OCI-LY1 (cell line): ENCODE results near the gene ASB16.

ENCODE experiments used
- H2AFZ ChIP-seq: fragments of 200-600 bp; sonication (generic), shearing (Covaris generic); 2 replicates; pipeline ENCODE4 v1.6.0; 2014; ENCODE audit warnings: antibody characterized with exemption, mild to moderate bottlenecking, low read length
- H3F3A ChIP-seq: fragments of 200-600 bp; sonication (generic), shearing (Covaris generic); 2 replicates; pipeline ENCODE4 v1.6.0; 2014; ENCODE audit warnings: mild to moderate bottlenecking, antibody characterized with exemption, low read length, moderate library complexity; ENCODE audit not compliant: insufficient read depth
- H3K27ac ChIP-seq: fragments of 200-600 bp; sonication (generic); 2 replicates; pipeline ENCODE4 v1.5.1; 2014; ENCODE audit warnings: low read length, mixed run types, mild to moderate bottlenecking, low read depth; ENCODE audit not compliant: poor library complexity, severe bottlenecking
- H3K27me3 ChIP-seq: fragments of 200-600 bp; sonication (generic); 2 replicates; pipeline ENCODE4 v1.6.0; 2014; ENCODE audit warnings: antibody characterized with exemption, mild to moderate bottlenecking, low read length, moderate library complexity; ENCODE audit not compliant: insufficient read depth
- H3K36me3 ChIP-seq: fragments of 200-600 bp; sonication (generic); 2 replicates; pipeline ENCODE4 v1.6.1; 2014; ENCODE audit warnings: mild to moderate bottlenecking, antibody characterized with exemption, low read length, moderate library complexity, mixed read lengths; ENCODE audit not compliant: insufficient read depth
- H3K4me1 ChIP-seq: fragments of 200-600 bp; sonication (generic); 2 replicates; pipeline ENCODE4 v1.5.1; 2014; ENCODE audit warnings: mild to moderate bottlenecking, low read length, moderate library complexity; ENCODE audit not compliant: insufficient read depth, severe bottlenecking
- H3K4me2 ChIP-seq: fragments of 200-600 bp; sonication (generic), shearing (Covaris generic); 2 replicates; pipeline ENCODE4 v1.6.1; 2014; ENCODE audit warnings: low read length
- H3K4me3 ChIP-seq: fragments of 200-600 bp; sonication (generic); 2 replicates; pipeline ENCODE4 v1.5.1; 2014; ENCODE audit warnings: low read length, low read depth, mild to moderate bottlenecking, mixed read lengths; ENCODE audit not compliant: poor library complexity, severe bottlenecking
- H3K79me2 ChIP-seq: fragments of 200-600 bp; shearing (Covaris generic); 2 replicates; pipeline ENCODE4 v1.6.1; 2016; ENCODE audit warnings: mixed run types, low read length, mixed read lengths; ENCODE audit not compliant: insufficient read depth
- H3K9ac ChIP-seq: fragments of 200-600 bp; sonication (generic), shearing (Covaris generic); 2 replicates; pipeline ENCODE4 v1.6.1; 2014; ENCODE audit warnings: mild to moderate bottlenecking, low read length, mixed read lengths
- H3K9me2 ChIP-seq: fragments of 200-600 bp; sonication (generic), shearing (Covaris generic); 2 replicates; pipeline ENCODE4 v1.6.1; 2014; ENCODE audit warnings: low read depth, mild to moderate bottlenecking, low read length, mixed read lengths
- H3K9me3 ChIP-seq: fragments of 200-600 bp; shearing (Covaris generic); 2 replicates; pipeline ENCODE4 v1.6.1; 2014; ENCODE audit warnings: low read length, mixed read lengths
- H4K20me1 ChIP-seq: fragments of 200-600 bp; sonication (generic), shearing (Covaris generic); 2 replicates; pipeline ENCODE4 v1.6.0; 2016; ENCODE audit warnings: mild to moderate bottlenecking, low read length; ENCODE audit not compliant: insufficient read depth
- EZH2 ChIP-seq: fragments of 200-600 bp; sonication (generic), shearing (Covaris generic); IDR thresholded peaks from 2 replicates; pipeline ENCODE4 v1.8.0; 2017; ENCODE audit warnings: borderline replicate concordance, mixed run types, mild to moderate bottlenecking, antibody characterized with exemption, low read length, moderate library complexity, mixed read lengths
- TF ChIP-seq, protein P1 (sequence below): fragments of 200-600 bp; sonication (generic), shearing (Covaris generic); IDR thresholded peaks from 2 replicates; pipeline ENCODE4 v1.5.1; 2017; ENCODE audit warnings: mild to moderate bottlenecking, antibody characterized with exemption, low read length, moderate library complexity, mixed read lengths

Gene ASB16

DNA sequence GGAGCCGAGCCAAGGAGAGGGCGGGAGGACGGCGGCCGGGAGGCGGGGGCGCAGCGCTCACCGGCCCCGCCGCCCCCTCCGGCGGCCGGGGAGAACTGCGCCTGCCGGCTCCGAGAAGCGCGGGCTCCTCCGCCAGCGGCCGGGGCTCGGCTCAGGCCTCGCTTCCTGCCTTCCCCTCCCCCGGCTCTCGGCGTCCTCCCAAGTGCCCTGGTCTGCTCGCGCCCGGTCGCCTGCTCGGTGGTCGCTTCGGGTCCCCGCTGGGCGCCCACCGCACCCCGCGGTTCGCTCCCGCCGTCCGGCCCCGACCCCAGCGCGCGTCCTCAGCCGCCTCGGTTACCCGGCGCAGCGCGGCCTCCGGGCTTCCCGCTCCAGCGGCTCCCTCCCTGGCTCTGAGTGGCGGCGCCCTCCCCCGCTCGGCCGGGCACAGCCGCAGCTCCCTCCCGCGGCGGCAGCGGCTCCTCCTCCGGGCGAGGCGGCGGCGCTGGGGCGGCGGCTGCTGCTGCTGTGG, 48.7 kb downstream of the ASB16 start:
- Histone ChIP-seq H3K4me2 (peak overlapping the region; percentile 46; the same call in 1 of the 2 replicates), H3K4me1 (peaks cover 39% of the 10 kb centered on the region), H3K36me3 (peaks cover 38% of the 10 kb centered on the region), H3K79me2 (peaks cover 19% of the 10 kb centered on the region), H3K4me3 (peak overlapping the region; percentile 86), H3K9me2 (no peaks in the 10 kb centered on the region), H3K9me3 (no peaks in the 10 kb centered on the region), H3K27ac (peak overlapping the region; percentile 85), H2AFZ (no peak overlapping the region), H3K9ac (peak overlapping the region; percentile 99), H4K20me1 (no peaks in the 10 kb centered on the region), H3F3A (no peaks in the 10 kb centered on the region), H3K27me3 (no peaks in the 10 kb centered on the region)
- TF ChIP-seq, protein P1, sequence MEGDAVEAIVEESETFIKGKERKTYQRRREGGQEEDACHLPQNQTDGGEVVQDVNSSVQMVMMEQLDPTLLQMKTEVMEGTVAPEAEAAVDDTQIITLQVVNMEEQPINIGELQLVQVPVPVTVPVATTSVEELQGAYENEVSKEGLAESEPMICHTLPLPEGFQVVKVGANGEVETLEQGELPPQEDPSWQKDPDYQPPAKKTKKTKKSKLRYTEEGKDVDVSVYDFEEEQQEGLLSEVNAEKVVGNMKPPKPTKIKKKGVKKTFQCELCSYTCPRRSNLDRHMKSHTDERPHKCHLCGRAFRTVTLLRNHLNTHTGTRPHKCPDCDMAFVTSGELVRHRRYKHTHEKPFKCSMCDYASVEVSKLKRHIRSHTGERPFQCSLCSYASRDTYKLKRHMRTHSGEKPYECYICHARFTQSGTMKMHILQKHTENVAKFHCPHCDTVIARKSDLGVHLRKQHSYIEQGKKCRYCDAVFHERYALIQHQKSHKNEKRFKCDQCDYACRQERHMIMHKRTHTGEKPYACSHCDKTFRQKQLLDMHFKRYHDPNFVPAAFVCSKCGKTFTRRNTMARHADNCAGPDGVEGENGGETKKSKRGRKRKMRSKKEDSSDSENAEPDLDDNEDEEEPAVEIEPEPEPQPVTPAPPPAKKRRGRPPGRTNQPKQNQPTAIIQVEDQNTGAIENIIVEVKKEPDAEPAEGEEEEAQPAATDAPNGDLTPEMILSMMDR: no peak
- no peak for TF ChIP-seq EZH2

DNA sequence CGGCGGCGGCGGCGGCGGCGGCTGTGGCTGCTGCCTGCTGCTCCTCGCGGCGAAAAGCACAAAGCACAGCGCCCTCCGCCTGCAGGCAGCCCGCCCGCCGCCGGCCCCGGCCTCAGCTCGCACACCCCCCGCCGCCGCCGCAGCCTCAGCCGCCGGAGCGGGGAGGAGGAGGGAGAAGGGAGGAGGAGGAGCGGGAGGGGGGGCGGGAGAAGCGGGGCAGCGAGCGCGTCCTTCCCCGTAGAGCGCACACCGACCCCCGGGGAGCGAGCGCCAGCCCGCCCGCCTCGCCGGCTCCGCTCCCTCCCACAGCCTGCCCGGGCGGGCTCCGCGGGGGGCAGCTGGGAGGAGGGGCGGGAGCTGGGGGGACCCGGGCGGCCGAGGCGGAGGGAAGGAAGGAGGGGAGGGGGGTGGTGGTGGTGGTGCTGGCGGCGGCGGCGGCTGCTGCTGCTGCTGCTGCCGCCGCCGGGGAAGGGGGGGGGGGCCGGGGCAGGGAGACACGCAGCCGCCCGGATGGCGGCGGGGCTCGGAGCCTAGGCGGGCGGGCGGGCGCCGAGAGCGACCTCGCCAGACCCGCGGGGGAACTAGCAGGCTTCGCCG, 49.2 kb downstream of the ASB16 start, which contains the start of gene UBTF:
UBTF (minus strand) TSS at position 60 of the 597 bp plus-strand sequence. CDS start 1,446 bp downstream, outside the sequence.
- peak within 1 kb of the TSS; percentile 85 for H3K27ac ChIP-seq
- no peaks in the 10 kb centered on the region for H3K9me2 ChIP-seq
- no peaks in the 10 kb centered on the region for H3F3A ChIP-seq
- H3K36me3 ChIP-seq: peaks cover 33% of the 10 kb centered on the region
- H3K79me2 ChIP-seq: peaks cover 19% of the 10 kb centered on the region
- no peak for TF ChIP-seq EZH2
- TF ChIP-seq, protein P1: no peak
- H2AFZ ChIP-seq: no peak within 1 kb of the TSS
- no peaks in the 10 kb centered on the region for H4K20me1 ChIP-seq
- peak within 1 kb of the TSS; percentile 86 for H3K4me3 ChIP-seq
- H3K4me2 ChIP-seq: peak within 1 kb of the TSS; percentile 65
- no peaks in the 10 kb centered on the region for H3K9me3 ChIP-seq
- peaks cover 39% of the 10 kb centered on the region for H3K4me1 ChIP-seq
- H3K27me3 ChIP-seq: no peaks in the 10 kb centered on the region
- H3K9ac ChIP-seq: peak within 1 kb of the TSS; percentile 99

DNA sequence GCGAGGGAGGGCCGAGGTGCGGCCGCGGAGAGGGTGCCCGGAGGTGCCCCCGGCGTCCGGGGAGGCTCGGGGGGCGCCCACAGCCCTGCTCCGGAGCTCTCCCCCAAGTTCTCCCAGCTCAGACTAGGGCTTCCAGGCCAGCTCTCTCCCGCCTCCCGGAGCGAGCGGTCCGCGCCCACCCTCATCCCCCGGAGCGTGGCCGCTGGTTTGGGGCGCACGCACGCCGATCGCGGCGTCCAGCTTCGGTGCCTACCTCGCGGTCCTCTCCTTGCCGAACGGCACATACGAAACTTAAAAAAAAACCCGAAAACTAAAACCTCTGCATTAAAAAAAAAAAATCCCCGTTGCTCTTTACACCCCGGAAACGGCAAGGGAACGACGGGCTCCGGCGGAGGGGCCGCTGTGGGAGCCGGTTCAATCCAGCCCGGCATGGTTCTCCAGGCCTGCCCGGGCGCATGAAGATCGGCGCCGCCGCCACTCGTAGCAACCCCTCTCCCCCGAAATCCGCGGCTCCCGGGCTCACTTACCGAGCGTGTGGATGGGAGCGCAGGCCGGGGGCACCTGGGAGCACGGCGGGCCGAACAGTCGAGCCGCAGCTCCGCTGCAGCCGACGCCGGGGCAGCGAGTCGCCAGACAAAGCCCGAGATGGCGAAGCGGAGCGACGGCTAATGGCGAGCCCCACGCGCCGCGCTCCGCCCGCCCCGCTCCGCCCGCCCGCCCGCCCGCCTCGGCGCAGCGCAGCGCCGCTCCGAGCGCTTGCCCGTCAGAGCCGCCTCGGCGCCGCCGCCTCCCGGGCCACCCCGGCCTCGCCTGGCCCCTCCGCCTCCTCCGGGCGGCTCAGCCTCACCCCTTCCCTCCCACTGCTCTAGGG, 49.9 kb downstream of the ASB16 start:
- H3K9me2 ChIP-seq: no peaks in the 10 kb centered on the region
- peaks cover 19% of the 10 kb centered on the region for H3K79me2 ChIP-seq
- peak overlapping the region; percentile 95 for H3K4me2 ChIP-seq
- H3F3A ChIP-seq: no peaks in the 10 kb centered on the region
- peak overlapping the region; percentile 86 for H3K4me3 ChIP-seq
- peaks cover 25% of the 10 kb centered on the region for H3K36me3 ChIP-seq
- no peaks in the 10 kb centered on the region for H4K20me1 ChIP-seq
- peak overlapping the region; percentile 99 for H3K9ac ChIP-seq
- H2AFZ ChIP-seq: no peak overlapping the region
- peaks cover 38% of the 10 kb centered on the region for H3K4me1 ChIP-seq
- no peaks in the 10 kb centered on the region for H3K27me3 ChIP-seq
- H3K27ac ChIP-seq: peak overlapping the region; percentile 85
- TF ChIP-seq, protein P1: no peak
- TF ChIP-seq EZH2: no peak
- H3K9me3 ChIP-seq: no peaks in the 10 kb centered on the region
